SU-DHL-6 (cell line): ENCODE measurements around the gene IL6R.

Experiments
- H2AFZ ChIP-seq: fragments of 200-600 bp; sonication (generic); 2 replicates; pipeline ENCODE4 v1.6.1; 2014; ENCODE audit warnings: low read depth, mild to moderate bottlenecking, moderate library complexity, mixed read lengths, antibody characterized with exemption, low read length; ENCODE audit not compliant: severe bottlenecking
- H3F3A ChIP-seq: fragments of 200-600 bp; shearing (Covaris generic); 2 replicates; pipeline ENCODE4 v1.6.0; 2016; ENCODE audit warnings: antibody characterized with exemption, mild to moderate bottlenecking; ENCODE audit not compliant: insufficient read depth
- H3K27ac ChIP-seq: fragments of 200-600 bp; sonication (generic); 2 replicates; pipeline ENCODE4 v1.5.1; 2016; ENCODE audit warnings: low read depth, mild to moderate bottlenecking, low read length, moderate library complexity, mixed read lengths
- H3K27me3 ChIP-seq: fragments of 200-600 bp; sonication (generic), shearing (Covaris generic); 2 replicates; pipeline ENCODE4 v1.6.0; 2014; ENCODE audit warnings: mild to moderate bottlenecking, low read length
- H3K36me3 ChIP-seq: fragments of 200-600 bp; sonication (generic); 2 replicates; pipeline ENCODE4 v1.6.1; 2014; ENCODE audit warnings: mild to moderate bottlenecking, low read length, mixed read lengths
- H3K4me2 ChIP-seq: fragments of 300-600, 200-600 bp; shearing (Covaris generic), sonication (generic); 2 replicates; pipeline ENCODE4 v1.6.0; 2014; ENCODE audit warnings: low read length, low read depth, mild to moderate bottlenecking; ENCODE audit not compliant: poor library complexity, severe bottlenecking
- H3K4me3 ChIP-seq: fragments of 200-600 bp; sonication (generic); 2 replicates; pipeline ENCODE4 v1.5.1; 2014; ENCODE audit warnings: antibody characterized with exemption, low read length, mild to moderate bottlenecking, mixed read lengths; ENCODE audit not compliant: insufficient read depth, poor library complexity, severe bottlenecking
- H3K79me2 ChIP-seq: fragments of 200-600 bp; sonication (generic); 2 replicates; pipeline ENCODE4 v1.6.1; 2014; ENCODE audit warnings: mild to moderate bottlenecking, low read length, moderate library complexity; ENCODE audit not compliant: insufficient read depth
- H3K9ac ChIP-seq: fragments of 200-600 bp; sonication (generic); 2 replicates; pipeline ENCODE4 v1.7.0; 2014; ENCODE audit warnings: mild to moderate bottlenecking, low read length
- H3K9me2 ChIP-seq: fragments of 200-600 bp; sonication (generic); replicated peaks from 2 replicates; pipeline ENCODE4 v1.6.1; 2014; ENCODE audit warnings: low read length; ENCODE audit not compliant: insufficient read depth
- H3K9me3 ChIP-seq: fragments of 200-600 bp; sonication (generic); 2 replicates; pipeline ENCODE4 v1.6.1; 2014; ENCODE audit warnings: low read length, mixed read lengths; ENCODE audit not compliant: insufficient read depth
- H4K20me1 ChIP-seq: fragments of 200-600 bp; sonication (generic); 2 replicates; pipeline ENCODE4 v1.6.1; 2014; ENCODE audit warnings: low read depth, mild to moderate bottlenecking, antibody characterized with exemption, low read length, moderate library complexity, mixed read lengths
- CTCF ChIP-seq: fragments of 200-600 bp; sonication (generic); IDR thresholded peaks from one replicate; pipeline ENCODE4 v1.5.1; 2017; ENCODE audit warnings: antibody characterized with exemption, mild to moderate bottlenecking, low read length, moderate library complexity; ENCODE audit not compliant: insufficient read depth, poor library complexity, severe bottlenecking
- EZH2phosphoT487 ChIP-seq: fragments of 200-600 bp; sonication (generic), shearing (Covaris generic); conservative IDR thresholded peaks from 2 replicates; pipeline ENCODE4 v1.6.1; 2018; ENCODE audit warnings: mild to moderate bottlenecking, antibody characterized with exemption, low read length, moderate library complexity, mixed read lengths

The IL6R gene

DNA sequence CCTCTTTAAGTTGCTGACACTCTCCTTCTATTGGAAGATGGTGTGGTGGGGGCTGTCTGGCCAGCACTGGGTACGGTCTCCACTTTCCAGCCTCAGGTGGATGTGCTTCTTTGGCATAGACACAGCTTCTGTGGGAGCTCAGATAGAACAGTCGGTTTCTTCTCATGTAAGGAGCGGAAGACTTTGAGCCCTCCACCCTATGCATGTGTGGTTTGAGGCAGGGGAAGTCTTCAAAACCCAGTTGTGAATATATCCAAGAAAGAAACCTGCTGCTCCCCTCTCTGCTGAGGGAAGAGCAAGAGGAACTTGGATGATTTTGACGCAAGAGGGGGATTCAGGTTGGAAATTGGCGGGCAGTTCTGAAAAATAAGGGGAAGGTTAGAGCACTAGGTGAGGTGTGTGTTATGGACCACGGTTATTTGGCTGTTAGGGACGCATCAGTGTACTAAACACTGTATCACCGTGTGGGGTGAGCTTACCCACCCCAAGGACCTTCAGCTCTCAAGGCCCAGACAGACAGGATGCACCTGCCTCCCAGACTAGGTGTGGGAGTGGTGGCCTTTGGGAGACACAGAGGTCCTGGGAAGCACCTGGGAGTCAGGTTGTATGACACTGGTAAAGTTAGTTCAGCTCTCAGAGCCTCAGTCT, 36.2 kb downstream of the IL6R start:
- H3K9ac ChIP-seq: no peak overlapping the region
- H3K27me3 ChIP-seq: no peaks in the 10 kb centered on the region
- H3K36me3 ChIP-seq: no peaks in the 10 kb centered on the region
- no peak overlapping the region for H3K4me2 ChIP-seq
- no peaks in the 10 kb centered on the region for H3K9me3 ChIP-seq
- no peak overlapping the region for H2AFZ ChIP-seq
- no peaks in the 10 kb centered on the region for H3K9me2 ChIP-seq
- no peaks in the 10 kb centered on the region for H3F3A ChIP-seq
- H4K20me1 ChIP-seq: no peaks in the 10 kb centered on the region
- TF ChIP-seq EZH2phosphoT487 (no peak), CTCF (no peak)
- no peaks in the 10 kb centered on the region for H3K79me2 ChIP-seq
- H3K27ac ChIP-seq: no peak overlapping the region
- no peak overlapping the region for H3K4me3 ChIP-seq

GRCh38 chr1:154442006-154442740, 37.0 kb downstream of the IL6R start:
- no peak overlapping the region for H3K4me3 ChIP-seq
- no peaks in the 10 kb centered on the region for H3K9me2 ChIP-seq
- H4K20me1 ChIP-seq: no peaks in the 10 kb centered on the region
- no peak for TF ChIP-seq EZH2phosphoT487
- peak; percentile 20 for TF ChIP-seq CTCF
- no peaks in the 10 kb centered on the region for H3K79me2 ChIP-seq
- no peaks in the 10 kb centered on the region for H3K9me3 ChIP-seq
- H2AFZ ChIP-seq: no peak overlapping the region
- H3K4me2 ChIP-seq: no peak overlapping the region
- no peak overlapping the region for H3K9ac ChIP-seq
- H3F3A ChIP-seq: no peaks in the 10 kb centered on the region
- no peaks in the 10 kb centered on the region for H3K36me3 ChIP-seq
- H3K27ac ChIP-seq: no peak overlapping the region
- H3K27me3 ChIP-seq: no peaks in the 10 kb centered on the region

- Histone ChIP-seq H2AFZ (no peak overlapping the region), H3K36me3 (no peaks in the 10 kb centered on the region), H3K27me3 (no peaks in the 10 kb centered on the region), H3K79me2 (no peaks in the 10 kb centered on the region), H3K27ac (no peak overlapping the region), H4K20me1 (no peaks in the 10 kb centered on the region), H3K9ac (no peak overlapping the region), H3K9me3 (no peaks in the 10 kb centered on the region), H3F3A (no peaks in the 10 kb centered on the region), H3K4me3 (no peak overlapping the region), H3K4me2 (no peak overlapping the region), H3K9me2 (no peaks in the 10 kb centered on the region)
- no peak for TF ChIP-seq CTCF
- no peak for TF ChIP-seq EZH2phosphoT487
Observed at GRCh38 chr1:154443274-154444013, 38.3 kb downstream of the IL6R start.
